ENCODE data around the gene NTMT1. TPM values are rescaled to one million over a fixed set of nuclear protein-coding genes. Genes with fewer than 3 reads are reported as not detected.

NTMT1 gene
- total and polyA plus RNA-seq, 9 of the 15 experiments (the other 6 are each of a cell fraction or from before 2014, with no cell fraction given), result 42.1 to 116 (median 74.7) TPM

GRCh38 chr9:129595903-129596540 lies 29.9 kb upstream of the NTMT1 start (continued):
- no peak for TF ChIP-seq ZNF512 (tag; IDR thresholded peaks at IDR 0.05)
- no peak for TF ChIP-seq ZNF121 (CRISPR knock-in tag; conservative IDR thresholded peaks at IDR 0.05)
- no peak for TF ChIP-seq XRCC3 (IDR thresholded peaks at IDR 0.05)
- no peak for TF ChIP-seq PCBP1 (IDR thresholded peaks at IDR 0.05; ENCODE audit: low read depth, low read length, poor library complexity, severe bottlenecking)
- TF ChIP-seq TBP (optimal IDR thresholded peaks at IDR 0.05; ENCODE audit: low read depth, low read length), result peak; percentile 47
- TF ChIP-seq GTF2A2 (tag; IDR thresholded peaks at IDR 0.05), result peak; percentile 80
- peak; percentile 98 for TF ChIP-seq ZNF175 (CRISPR knock-in tag; IDR thresholded peaks at IDR 0.05; ENCODE audit: low read depth)
- no peak for TF ChIP-seq HDAC6 (IDR thresholded peaks at IDR 0.05; ENCODE audit: low read depth, low read length)
- peak; percentile 66 for TF ChIP-seq IRF9 (tag; IDR thresholded peaks at IDR 0.05)
- peak; percentile 87 for TF ChIP-seq HINFP (tag; conservative IDR thresholded peaks at IDR 0.05; ENCODE audit: low read depth)
- TF ChIP-seq HDAC2 (IDR thresholded peaks at IDR 0.05), result peak; percentile 98
- TF ChIP-seq ZBTB1 (CRISPR knock-in tag; IDR thresholded peaks at IDR 0.05; ENCODE audit: borderline replicate concordance, low read depth), result no peak
- TF ChIP-seq ZNF79 (CRISPR knock-in tag; IDR thresholded peaks at IDR 0.05; ENCODE audit: low read depth), result peak; percentile 80
- TF ChIP-seq GATAD2B (IDR thresholded peaks at IDR 0.05; ENCODE audit: borderline replicate concordance), result no peak
- TF ChIP-seq SMARCB1 (IDR thresholded peaks at IDR 0.05; ENCODE audit: insufficient read length, low read depth), result no peak
- TF ChIP-seq TRIM28 (IDR thresholded peaks at IDR 0.05), result 0 out of 2 replicates have a peak, but pooled peaks have one; percentile 36
- no peak for TF ChIP-seq BRCA1 (IDR thresholded peaks at IDR 0.05)
- no peak for TF ChIP-seq BRCA1 (CRISPR knock-in tag; IDR thresholded peaks at IDR 0.05)
- no peak for TF ChIP-seq ZBTB8A (IDR thresholded peaks at IDR 0.05; ENCODE audit: partially characterized antibody)
- no peak for TF ChIP-seq DEAF1 (CRISPR knock-in tag; IDR thresholded peaks at IDR 0.05)
- TF ChIP-seq ZSCAN29 (IDR thresholded peaks at IDR 0.05), result no peak
- no peak for TF ChIP-seq SMC3 (conservative IDR thresholded peaks at IDR 0.05; ENCODE audit: insufficient read depth, low read depth, low read length)
- TF ChIP-seq ZNF197 (CRISPR knock-in tag; IDR thresholded peaks at IDR 0.05; ENCODE audit: low read depth), result peak; percentile 82

All from K562 (cell line).